Activated CD4-positive, alpha-beta T cell treated with anti-CD3 and anti-CD28 coated beads, Interleukin-2, amount 10 ng/mL, durations not matched to agents 24 days and 14 days (primary cell): ENCODE data around the gene TBC1D1. TPM values are rescaled to one million over a fixed set of nuclear protein-coding genes. Genes with fewer than 3 reads are reported as not detected.

Source experiments
- DNase-seq: peaks from one replicate; pipeline ENCODE4 v3.0.0; 2022
- H3K27ac Mint-ChIP-seq: one replicate; pipeline ENCODE4 v1.8.0; 2022; ENCODE audit warnings: mild to moderate bottlenecking, mixed read lengths
- H3K27me3 Mint-ChIP-seq: one replicate; pipeline ENCODE4 v1.8.0; 2022; ENCODE audit warnings: mixed read lengths
- H3K36me3 Mint-ChIP-seq: one replicate; pipeline ENCODE4 v1.8.0; 2022; ENCODE audit warnings: low read depth, mild to moderate bottlenecking, mixed read lengths
- H3K4me1 Mint-ChIP-seq: one replicate; pipeline ENCODE4 v1.8.0; 2021; ENCODE audit warnings: mixed read lengths
- H3K4me3 Mint-ChIP-seq: one replicate; pipeline ENCODE4 v1.8.0; 2022; ENCODE audit warnings: mild to moderate bottlenecking, moderate library complexity, mixed read lengths
- H3K9me3 Mint-ChIP-seq: one replicate; pipeline ENCODE4 v1.8.0; 2021; ENCODE audit warnings: mixed read lengths
- intact Hi-C: fragments of 100-400 bp; cut with micrococcal nuclease; formaldehyde crosslinking; loops from one replicate; pipeline ENCODE4 v1.15.1; 2023
- total RNA-seq: library from RNA; stranded (reverse); gene quantifications from 2 replicates; pipeline ENCODE4 v1.2.3, GENCODE V29; 2022

TBC1D1 gene
- total RNA-seq, 1 donor from 2014 or later: 61.6 TPM

DNA sequence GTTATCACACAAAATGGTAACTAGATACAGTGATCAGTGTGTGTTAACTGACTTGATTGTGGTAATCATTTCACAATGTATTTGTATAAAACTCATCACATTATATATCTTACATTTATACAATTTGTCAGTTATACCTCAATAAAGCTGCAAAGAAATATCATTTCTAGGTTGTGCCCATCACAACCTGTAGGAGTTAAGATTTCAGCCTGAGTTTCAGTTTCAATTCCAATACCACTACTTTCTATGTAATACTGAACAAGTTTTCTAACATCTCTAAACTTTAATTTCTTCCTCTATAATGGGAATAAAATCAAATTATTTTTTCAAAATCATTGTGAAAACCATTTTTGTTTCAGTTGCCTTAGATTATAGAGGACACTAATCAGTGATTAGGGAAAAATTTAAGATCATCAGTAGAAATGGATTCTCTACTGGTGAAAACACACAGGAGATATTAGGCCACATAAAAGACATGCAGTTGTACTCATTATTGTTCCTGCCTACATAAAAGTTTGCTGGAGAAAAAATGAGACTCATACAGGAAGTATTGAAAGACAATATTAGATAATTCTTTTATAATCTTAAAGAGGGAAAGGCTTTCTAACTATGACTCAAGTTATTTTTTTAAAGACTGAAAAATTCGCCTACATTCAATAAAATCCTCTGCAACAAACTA, 18.4 kb upstream of the TBC1D1 start:
- DNase-seq: no peak
- Mint-ChIP-seq H3K9me3 (no peaks in the 10 kb centered on the region), H3K4me1 (peaks cover 14% of the 10 kb centered on the region), H3K4me3 (no peak overlapping the region), H3K27ac (no peak overlapping the region), H3K36me3 (peaks cover 18% of the 10 kb centered on the region), H3K27me3 (no peaks in the 10 kb centered on the region)
- intact Hi-C loops: loop anchor here (2.0 to 5.0 kb wide), 2 partner anchors 18 to 45 kb away; partner anchors contain the start of genes PGM2 and TBC1D1

DNA sequence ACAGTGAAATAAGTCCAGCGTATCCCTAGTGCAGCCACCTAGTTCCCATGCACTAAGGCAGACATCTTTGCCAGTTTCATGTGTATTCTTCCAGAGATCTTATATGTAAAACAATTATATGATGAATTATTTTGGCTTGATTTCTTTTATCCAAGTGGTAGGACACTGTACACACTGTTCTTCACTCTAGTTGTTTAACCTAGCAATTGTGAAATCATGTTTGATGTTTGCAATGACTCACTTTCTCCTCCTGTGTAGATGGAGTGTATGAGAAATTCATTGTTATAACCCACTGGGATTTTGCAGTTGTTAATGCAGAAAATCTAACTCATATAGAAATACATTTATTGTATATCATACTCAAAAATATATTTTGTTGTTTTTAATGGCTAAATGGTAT, 17.5 kb upstream of the TBC1D1 start:
- Mint-ChIP-seq H3K27ac (no peak overlapping the region), H3K27me3 (no peaks in the 10 kb centered on the region), H3K9me3 (no peaks in the 10 kb centered on the region), H3K4me1 (peaks cover 14% of the 10 kb centered on the region), H3K4me3 (no peak overlapping the region), H3K36me3 (peaks cover 11% of the 10 kb centered on the region)
- DNase-seq: no peak
- intact Hi-C loops: loop anchor here (2.0 to 5.0 kb wide), 2 partner anchors 17 to 46 kb away; partner anchors contain the start of genes PGM2 and TBC1D1

- peaks cover 2% of the 10 kb centered on the region for H3K36me3 Mint-ChIP-seq
- no peaks in the 10 kb centered on the region for H3K9me3 Mint-ChIP-seq
- no peak overlapping the region for H3K4me3 Mint-ChIP-seq
- peaks cover 16% of the 10 kb centered on the region for H3K4me1 Mint-ChIP-seq
- intact Hi-C loops: no loop called here
- DNase-seq: no peak
- H3K27ac Mint-ChIP-seq: no peak overlapping the region
- H3K27me3 Mint-ChIP-seq: no peaks in the 10 kb centered on the region
Observed at GRCh38 chr4:37876156-37876555, 14.7 kb upstream of the TBC1D1 start.

GRCh38 chr4:37879365-37879764, 11.5 kb upstream of the TBC1D1 start:
- Mint-ChIP-seq H3K27ac (no peak overlapping the region), H3K4me3 (no peak overlapping the region), H3K9me3 (no peaks in the 10 kb centered on the region), H3K27me3 (peaks cover 11% of the 10 kb centered on the region), H3K4me1 (peaks cover 5% of the 10 kb centered on the region), H3K36me3 (no peaks in the 10 kb centered on the region)
- no peak for DNase-seq
- intact Hi-C loops: no loop called here

- DNase-seq: no peak
- intact Hi-C loops: no loop called here
- peaks cover 13% of the 10 kb centered on the region for H3K27me3 Mint-ChIP-seq
- H3K4me3 Mint-ChIP-seq: no peak overlapping the region
- peaks cover 17% of the 10 kb centered on the region for H3K4me1 Mint-ChIP-seq
- H3K9me3 Mint-ChIP-seq: no peaks in the 10 kb centered on the region
- no peaks in the 10 kb centered on the region for H3K36me3 Mint-ChIP-seq
- H3K27ac Mint-ChIP-seq: no peak overlapping the region
Observed at GRCh38 chr4:37881811-37882210, 9.1 kb upstream of the TBC1D1 start.

GRCh38 chr4:37882665-37883296, 8.1 kb upstream of the TBC1D1 start:
- no peaks in the 10 kb centered on the region for H3K36me3 Mint-ChIP-seq
- H3K9me3 Mint-ChIP-seq: no peaks in the 10 kb centered on the region
- no peak overlapping the region for H3K4me3 Mint-ChIP-seq
- H3K4me1 Mint-ChIP-seq: peaks cover 17% of the 10 kb centered on the region
- intact Hi-C loops: no loop called here
- H3K27me3 Mint-ChIP-seq: peaks cover 13% of the 10 kb centered on the region
- H3K27ac Mint-ChIP-seq: no peak overlapping the region
- DNase-seq: no peak

- intact Hi-C loops: no loop called here
- H3K4me3 Mint-ChIP-seq: no peak overlapping the region
- peaks cover 13% of the 10 kb centered on the region for H3K27me3 Mint-ChIP-seq
- no peaks in the 10 kb centered on the region for H3K9me3 Mint-ChIP-seq
- H3K36me3 Mint-ChIP-seq: no peaks in the 10 kb centered on the region
- H3K4me1 Mint-ChIP-seq: peaks cover 27% of the 10 kb centered on the region
- no peak overlapping the region for H3K27ac Mint-ChIP-seq
- no peak for DNase-seq
Observed at GRCh38 chr4:37884855-37885487, 5.9 kb upstream of the TBC1D1 start.

- DNase-seq: no peak
- Mint-ChIP-seq H3K27ac (no peak overlapping the region), H3K9me3 (no peaks in the 10 kb centered on the region)
Observed at GRCh38 chr4:37885496-37885895, 5.4 kb upstream of the TBC1D1 start.

GRCh38 chr4:37889849-37890800, 759 bp upstream of the TBC1D1 start:
- peak overlapping the region; percentile 71 for H3K4me3 Mint-ChIP-seq

More at GRCh38 chr4:37885496-37885895, 5.4 kb upstream of the TBC1D1 start:
- H3K4me1 Mint-ChIP-seq: peaks cover 27% of the 10 kb centered on the region
- H3K4me3 Mint-ChIP-seq: no peak overlapping the region
- H3K27me3 Mint-ChIP-seq: peaks cover 13% of the 10 kb centered on the region
- no peaks in the 10 kb centered on the region for H3K36me3 Mint-ChIP-seq
- intact Hi-C loops: no loop called here

DNA sequence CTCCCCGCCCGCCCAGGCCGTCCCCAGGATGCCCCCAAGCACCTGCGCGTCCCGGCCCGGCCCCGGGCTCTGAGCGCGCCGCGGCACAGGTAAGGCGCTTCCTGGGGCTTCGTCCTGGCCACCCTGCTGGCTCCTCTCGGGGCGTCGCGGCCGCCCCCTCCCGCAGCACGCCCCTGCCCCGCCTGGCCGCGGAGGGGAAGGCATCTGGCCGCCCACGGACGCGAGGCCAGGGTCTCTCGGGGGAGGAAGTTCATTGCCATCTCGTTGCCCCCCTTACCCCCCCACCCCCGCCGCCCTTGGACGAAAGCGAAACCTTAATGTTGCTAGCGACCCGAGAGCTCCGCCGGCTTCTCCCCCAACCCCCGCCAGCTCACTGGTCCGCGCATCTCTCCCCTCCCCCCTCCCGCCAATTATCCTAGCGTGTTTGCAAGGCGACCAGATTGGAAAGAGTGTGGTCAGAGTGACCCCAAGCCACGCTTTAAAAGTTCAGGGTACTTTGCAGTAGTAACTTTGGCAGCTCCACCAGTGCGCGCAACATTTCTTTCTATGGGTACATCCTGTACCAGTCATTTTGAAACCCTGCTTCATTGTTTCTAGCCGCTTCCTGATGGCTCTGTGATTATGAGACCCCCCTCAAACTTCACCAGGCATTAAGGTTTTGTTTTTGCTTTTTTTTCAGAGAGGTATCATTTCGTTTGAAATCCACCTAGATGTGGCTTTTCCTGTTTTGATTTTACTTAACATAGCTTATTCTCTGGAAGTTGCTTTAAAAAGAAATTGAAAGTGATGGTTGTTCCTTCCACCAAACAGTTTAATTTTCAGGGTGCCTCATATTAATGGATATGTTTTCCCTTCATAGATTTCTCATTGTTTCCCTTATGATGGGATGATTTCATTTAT, 626 bp downstream of the TBC1D1 start:
- DNase-seq: peak; percentile 90
- intact Hi-C loops: loop anchor here (1.0 to 5.0 kb wide), 13 partner anchors 19 to 1569 kb away; partner anchors contain the start of genes PGM2, RELL1 and TMEM156
- Mint-ChIP-seq H3K4me3 (peak overlapping the region; percentile 90), H3K9me3 (no peaks in the 10 kb centered on the region), H3K36me3 (peaks cover 14% of the 10 kb centered on the region), H3K27ac (peak overlapping the region; percentile 95), H3K27me3 (peaks cover 2% of the 10 kb centered on the region), H3K4me1 (peaks cover 42% of the 10 kb centered on the region)

More at GRCh38 chr4:37889849-37890800, 759 bp upstream of the TBC1D1 start:
- peak; percentile 65 for DNase-seq
- intact Hi-C loops: loop anchor here (2.0 to 5.0 kb wide), 6 partner anchors 17 to 1568 kb away; partner anchors contain the start of gene TMEM156
- Mint-ChIP-seq H3K27ac (peak overlapping the region; percentile 17), H3K36me3 (peaks cover 5% of the 10 kb centered on the region), H3K27me3 (peaks cover 2% of the 10 kb centered on the region), H3K4me1 (peaks cover 36% of the 10 kb centered on the region), H3K9me3 (no peaks in the 10 kb centered on the region)

DNA sequence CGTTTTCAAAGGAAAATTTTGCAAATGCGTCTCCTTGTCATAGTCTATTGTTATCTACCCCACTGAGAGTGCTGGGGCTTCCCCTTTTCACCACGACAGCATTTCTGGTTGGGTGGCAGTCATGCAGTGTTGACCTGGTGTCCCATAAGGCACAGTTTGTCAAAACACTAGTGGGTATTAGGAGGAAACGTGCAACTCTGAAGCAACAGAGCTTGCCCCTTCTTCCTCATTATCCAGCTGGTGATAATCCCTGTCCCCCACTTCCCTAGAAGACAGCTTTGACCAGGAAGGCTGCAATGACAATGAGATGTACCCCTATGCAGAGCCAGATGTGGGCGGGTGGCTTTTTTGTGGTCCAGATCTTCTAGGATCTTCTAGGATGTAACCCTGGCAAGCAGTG, 1.8 kb downstream of the TBC1D1 start:
- H3K4me1 Mint-ChIP-seq: peaks cover 41% of the 10 kb centered on the region
- intact Hi-C loops: loop anchor here (2.0 to 5.0 kb wide), 5 partner anchors 36 to 1570 kb away; partner anchors contain the start of gene TMEM156
- no peaks in the 10 kb centered on the region for H3K9me3 Mint-ChIP-seq
- H3K27ac Mint-ChIP-seq: peak overlapping the region; percentile 95
- peaks cover 14% of the 10 kb centered on the region for H3K36me3 Mint-ChIP-seq
- no peaks in the 10 kb centered on the region for H3K27me3 Mint-ChIP-seq
- peak overlapping the region; percentile 90 for H3K4me3 Mint-ChIP-seq
- DNase-seq: peak; percentile 83

- DNase-seq: no peak
- Mint-ChIP-seq H3K36me3 (peaks cover 14% of the 10 kb centered on the region), H3K27ac (peak overlapping the region; percentile 95), H3K27me3 (no peaks in the 10 kb centered on the region), H3K4me1 (peaks cover 41% of the 10 kb centered on the region), H3K9me3 (no peaks in the 10 kb centered on the region), H3K4me3 (peak overlapping the region; percentile 90)
- intact Hi-C loops: loop anchor here (2.0 to 5.0 kb wide), 5 partner anchors 36 to 1571 kb away; partner anchors contain the start of gene TMEM156
Observed at GRCh38 chr4:37893164-37893563, 2.3 kb downstream of the TBC1D1 start.
